Mammary epithelial cell (primary cell): ENCODE measurements around the gene SLC43A3.

ENCODE experiments used
- CTCF ChIP-seq, 2 donors: IDR thresholded peaks in 1 of 2; conservative IDR thresholded peaks in 1 of 2; 2 replicates each; pipeline ENCODE4 v1.5.1; 2011 to 2012; ENCODE audit warnings: inconsistent platforms in 2 of 2, low read length in 2 of 2, mild to moderate bottlenecking in 2 of 2, control low read depth in 1 of 2, low read depth in 1 of 2; ENCODE audit not compliant: insufficient read depth in 1 of 2; ENCODE audit errors: extremely low read depth in 1 of 2
- EZH2 ChIP-seq: IDR thresholded peaks from 2 replicates; pipeline ENCODE4 v1.6.1; 2012; ENCODE audit warnings: low read length, inconsistent platforms, borderline replicate concordance

GRCh38 chr11:57429946-57430345 lies 3.0 kb upstream of the SLC43A3 start:
- TF ChIP-seq CTCF (conservative IDR thresholded peaks at IDR 0.05 in 1 of 2, IDR thresholded peaks at IDR 0.05 in 1 of 2; ENCODE audit: extremely low read depth in 1 of 2, insufficient read depth in 1 of 2, low read depth in 1 of 2, low read length in 2 of 2): no peak
- TF ChIP-seq EZH2: no peak
